ENCODE data around the gene DLX1. TPM values are rescaled to one million over a fixed set of nuclear protein-coding genes. Genes with fewer than 3 reads are reported as not detected.

Gene DLX1
- total and polyA plus RNA-seq, 3 donors from 2014 or later: 0.21 TPM; not detected in 2

GRCh38 chr2:172040311-172040710 lies 45.0 kb upstream of the DLX1 start:
- H3K4me3 ChIP-seq: no peak overlapping the region
- WGBS, 2 donors: 71 to 76% methylated on average over 6 of the region's 6 CpGs
- intact Hi-C loops (cut with DNase I; ENCODE audit: low total_unique reads): no loop called here
- no peaks in the 10 kb centered on the region for H3K36me3 ChIP-seq (ENCODE audit: low read depth, missing control alignments)
- no peaks in the 10 kb centered on the region for H3K4me1 ChIP-seq
- DNase-seq: no peak
- TF ChIP-seq CTCF (IDR thresholded peaks at IDR 0.05) (no peak), POLR2A (IDR thresholded peaks at IDR 0.05) (no peak)
- H3K27me3 ChIP-seq: no peaks in the 10 kb centered on the region
- H3K9me3 ChIP-seq: no peaks in the 10 kb centered on the region
- no peak overlapping the region for H3K27ac ChIP-seq

DNA sequence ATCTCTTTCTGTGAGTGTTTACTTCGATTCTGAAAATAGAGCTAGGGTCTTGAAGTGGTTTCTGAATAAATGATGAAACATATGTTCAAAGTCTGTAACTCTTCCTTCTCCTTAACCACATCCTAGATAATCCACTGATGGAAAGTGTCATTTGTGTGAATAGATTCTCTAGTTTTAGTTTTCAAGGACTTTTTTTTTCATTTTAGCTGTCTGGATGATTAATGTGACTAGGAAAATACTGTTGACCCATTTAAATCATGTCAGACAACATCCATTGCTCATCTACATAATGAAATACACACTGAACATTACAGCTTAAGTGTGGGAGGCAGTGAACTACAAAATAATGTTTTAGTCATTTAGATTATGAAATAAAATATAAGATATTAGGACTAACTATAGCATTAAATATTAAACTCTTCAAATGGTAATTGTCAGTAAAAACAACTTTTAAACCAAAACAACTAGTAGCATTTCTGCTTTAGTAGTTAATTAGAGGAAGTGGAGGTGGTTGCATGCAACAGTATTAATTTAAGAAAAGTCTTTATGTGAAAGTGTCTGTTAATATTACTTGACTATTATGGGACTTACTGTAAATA lies 39.1 kb upstream of the DLX1 start:
- H3K9me3 ChIP-seq: no peaks in the 10 kb centered on the region
- DNase-seq: no peak
- no peaks in the 10 kb centered on the region for H3K4me1 ChIP-seq
- no peak overlapping the region for H3K4me3 ChIP-seq
- 62 to 85% methylated on average over 1 of the region's 1 CpG for WGBS, 2 donors
- TF ChIP-seq CTCF (IDR thresholded peaks at IDR 0.05) (no peak), POLR2A (IDR thresholded peaks at IDR 0.05) (no peak)
- intact Hi-C loops (cut with DNase I; ENCODE audit: low total_unique reads): no loop called here
- no peaks in the 10 kb centered on the region for H3K27me3 ChIP-seq
- H3K36me3 ChIP-seq (ENCODE audit: low read depth, missing control alignments): no peaks in the 10 kb centered on the region
- H3K27ac ChIP-seq: no peak overlapping the region

DNA sequence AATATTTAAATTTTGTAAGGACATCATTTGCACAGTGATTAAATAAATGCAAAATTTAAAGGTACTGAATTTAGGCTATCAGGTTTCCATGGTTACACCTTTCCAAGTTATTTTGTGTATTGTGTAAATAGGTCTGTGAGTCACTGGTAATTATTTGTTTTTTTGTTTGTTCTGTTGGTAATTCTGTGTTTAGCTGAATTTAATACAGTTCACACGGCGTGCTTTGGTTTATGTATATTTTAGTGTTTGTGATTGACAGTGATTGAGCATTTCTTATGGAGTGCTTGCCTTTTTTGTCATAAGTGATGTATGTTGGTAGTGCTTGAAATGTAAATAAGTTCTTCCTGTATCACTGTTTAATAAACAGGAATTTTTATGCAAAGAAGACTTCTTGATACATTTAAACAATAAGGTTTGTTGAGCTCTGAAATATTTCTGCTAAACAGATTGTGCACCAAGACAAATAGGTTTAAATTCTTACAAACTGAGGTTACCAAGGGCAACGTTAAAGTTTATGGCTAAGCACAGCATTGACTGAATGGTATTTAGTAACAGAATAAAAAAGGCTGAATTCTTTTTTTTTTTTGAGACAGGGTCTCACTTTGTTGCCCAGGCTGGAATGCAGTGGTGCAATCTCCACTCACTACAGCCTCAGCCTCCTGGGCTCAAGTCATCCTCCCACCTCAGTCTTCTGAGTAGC lies 38.3 kb upstream of the DLX1 start:
- Histone ChIP-seq H3K36me3 (ENCODE audit: low read depth, missing control alignments) (no peaks in the 10 kb centered on the region), H3K27ac (no peak overlapping the region), H3K27me3 (no peaks in the 10 kb centered on the region), H3K4me3 (no peak overlapping the region), H3K9me3 (no peaks in the 10 kb centered on the region), H3K4me1 (no peaks in the 10 kb centered on the region)
- intact Hi-C loops (cut with DNase I; ENCODE audit: low total_unique reads): no loop called here
- 77 to 79% methylated on average over 3 of the region's 3 CpGs for WGBS, 2 donors
- DNase-seq: no peak
- TF ChIP-seq POLR2A (IDR thresholded peaks at IDR 0.05) (no peak), CTCF (IDR thresholded peaks at IDR 0.05) (no peak)

- H3K9me3 ChIP-seq: no peaks in the 10 kb centered on the region
- TF ChIP-seq CTCF (IDR thresholded peaks at IDR 0.05) (no peak), POLR2A (IDR thresholded peaks at IDR 0.05) (no peak)
- H3K4me1 ChIP-seq: no peaks in the 10 kb centered on the region
- no peak for DNase-seq
- intact Hi-C loops (cut with DNase I; ENCODE audit: low total_unique reads): no loop called here
- H3K36me3 ChIP-seq (ENCODE audit: low read depth, missing control alignments): no peaks in the 10 kb centered on the region
- 92 to 96% methylated on average over 8 of the region's 8 CpGs for WGBS, 2 donors
- no peak overlapping the region for H3K27ac ChIP-seq
- H3K27me3 ChIP-seq: no peaks in the 10 kb centered on the region
- H3K4me3 ChIP-seq: no peak overlapping the region
Measured at GRCh38 chr2:172047566-172048507, 37.5 kb upstream of the DLX1 start.

All from testis (tissue), 3 donors.